Skeletal muscle cell (primary cell): ENCODE data around the gene FEV.

Source experiments
- DNase-seq: peaks from one replicate; pipeline ENCODE4 v3.0.0-alpha.2; 2010; ENCODE audit warnings: low read depth
- H3K4me3 ChIP-seq: 2 replicates; pipeline ENCODE4 v1.5.1; 2011; ENCODE audit warnings: low read depth, mild to moderate bottlenecking, control low read depth, low read length, moderate library complexity

FEV gene

GRCh38 chr2:219018286-219018685 is 33.3 kb upstream of the FEV start:
- DNase-seq: no peak
- no peak overlapping the region for H3K4me3 ChIP-seq

GRCh38 chr2:219017201-219017931 is 32.4 kb upstream of the FEV start:
- H3K4me3 ChIP-seq: no peak overlapping the region

GRCh38 chr2:219016721-219017120 is 31.7 kb upstream of the FEV start:
- no peak for DNase-seq
- H3K4me3 ChIP-seq: no peak overlapping the region

More at GRCh38 chr2:219017201-219017931, 32.4 kb upstream of the FEV start:
- no peak for DNase-seq

- DNase-seq: no peak
- H3K4me3 ChIP-seq: no peak overlapping the region
Measured at GRCh38 chr2:219010873-219011272, 25.9 kb upstream of the FEV start.

GRCh38 chr2:219010162-219010756 is 25.3 kb upstream of the FEV start:
- H3K4me3 ChIP-seq: no peak overlapping the region
- DNase-seq: no peak

- no peak overlapping the region for H3K4me3 ChIP-seq
- no peak for DNase-seq
Measured at GRCh38 chr2:219009294-219009693, 24.3 kb upstream of the FEV start.

GRCh38 chr2:219003979-219004378 is 19.0 kb upstream of the FEV start:
- no peak for DNase-seq
- H3K4me3 ChIP-seq: no peak overlapping the region

- H3K4me3 ChIP-seq: no peak overlapping the region
- DNase-seq: no peak
Measured at GRCh38 chr2:219003267-219003634, 18.3 kb upstream of the FEV start.

GRCh38 chr2:219002395-219003266 is 17.6 kb upstream of the FEV start:
- H3K4me3 ChIP-seq: no peak overlapping the region
- DNase-seq: no peak

GRCh38 chr2:219001577-219002394 is 16.8 kb upstream of the FEV start:
- no peak overlapping the region for H3K4me3 ChIP-seq
- DNase-seq: no peak

GRCh38 chr2:219001100-219001576 is 16.2 kb upstream of the FEV start:
- H3K4me3 ChIP-seq: no peak overlapping the region
- DNase-seq: no peak

GRCh38 chr2:219000569-219000960 is 15.6 kb upstream of the FEV start:
- no peak for DNase-seq

GRCh38 chr2:218999881-219000568 is 15.0 kb upstream of the FEV start:
- no peak for DNase-seq
- H3K4me3 ChIP-seq: no peak overlapping the region

More at GRCh38 chr2:219000569-219000960, 15.6 kb upstream of the FEV start:
- H3K4me3 ChIP-seq: no peak overlapping the region

- no peak for DNase-seq
- no peak overlapping the region for H3K4me3 ChIP-seq
Measured at GRCh38 chr2:218999021-218999880, 14.3 kb upstream of the FEV start.

- H3K4me3 ChIP-seq: no peak overlapping the region
- DNase-seq: no peak
Measured at GRCh38 chr2:218998414-218999002, 13.5 kb upstream of the FEV start.

GRCh38 chr2:218997731-218998130 is 12.7 kb upstream of the FEV start:
- H3K4me3 ChIP-seq: no peak overlapping the region
- no peak for DNase-seq

GRCh38 chr2:218996937-218997336 is 12.0 kb upstream of the FEV start:
- H3K4me3 ChIP-seq: no peak overlapping the region
- DNase-seq: no peak
